GM19240 (cell line): ENCODE results near the gene STX10.

Experiments
- DNase-seq: peaks from one replicate; pipeline ENCODE4 v3.0.0; 2011; ENCODE audit warnings: low spot score; ENCODE audit not compliant: insufficient read length

Gene STX10

GRCh38 chr19:13139633-13140311, 10.4 kb downstream of the STX10 start:
- no peak for DNase-seq

DNA sequence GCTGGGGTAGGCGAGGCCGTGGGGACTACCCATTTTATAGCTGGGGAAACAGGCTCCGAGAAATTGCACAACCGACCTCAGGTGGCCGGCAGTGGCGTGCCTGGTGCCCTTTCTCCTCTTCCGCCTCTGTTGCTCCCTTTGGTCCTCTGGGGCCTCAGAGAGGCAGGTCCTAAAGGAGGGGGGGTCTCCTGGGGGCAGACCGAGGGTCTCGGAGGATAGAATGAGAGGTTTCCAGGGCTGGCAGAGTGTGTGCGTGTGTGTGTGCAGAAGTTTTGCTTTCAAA, 11.3 kb downstream of the STX10 start:
- no peak for DNase-seq

GRCh38 chr19:13138171-13138915, 11.8 kb downstream of the STX10 start:
- no peak for DNase-seq

DNA sequence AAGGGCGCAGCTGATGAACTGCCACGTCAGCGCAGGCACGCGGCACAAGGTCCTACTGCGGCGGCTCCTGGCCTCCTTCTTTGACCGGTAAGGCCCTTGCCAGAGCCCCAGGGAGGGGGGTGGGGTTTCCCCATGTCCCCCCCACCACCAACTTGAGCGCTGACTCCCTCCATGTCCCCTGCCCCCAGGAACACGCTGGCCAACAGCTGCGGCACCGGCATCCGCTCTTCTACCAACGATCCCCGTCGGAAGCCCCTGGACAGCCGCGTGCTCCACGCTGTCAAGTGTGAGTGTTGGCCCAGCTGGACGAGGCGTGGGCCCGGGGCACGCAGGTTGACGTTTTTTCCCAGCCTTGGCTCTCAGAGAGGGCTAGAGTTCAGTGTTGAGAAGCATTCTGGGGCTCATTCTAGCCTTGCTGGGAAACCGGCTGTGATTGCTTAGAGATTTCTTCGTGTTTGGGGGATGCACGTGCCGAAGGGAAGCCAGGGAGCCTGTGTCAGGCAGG, 12.8 kb downstream of the STX10 start:
- DNase-seq: no peak

DNA sequence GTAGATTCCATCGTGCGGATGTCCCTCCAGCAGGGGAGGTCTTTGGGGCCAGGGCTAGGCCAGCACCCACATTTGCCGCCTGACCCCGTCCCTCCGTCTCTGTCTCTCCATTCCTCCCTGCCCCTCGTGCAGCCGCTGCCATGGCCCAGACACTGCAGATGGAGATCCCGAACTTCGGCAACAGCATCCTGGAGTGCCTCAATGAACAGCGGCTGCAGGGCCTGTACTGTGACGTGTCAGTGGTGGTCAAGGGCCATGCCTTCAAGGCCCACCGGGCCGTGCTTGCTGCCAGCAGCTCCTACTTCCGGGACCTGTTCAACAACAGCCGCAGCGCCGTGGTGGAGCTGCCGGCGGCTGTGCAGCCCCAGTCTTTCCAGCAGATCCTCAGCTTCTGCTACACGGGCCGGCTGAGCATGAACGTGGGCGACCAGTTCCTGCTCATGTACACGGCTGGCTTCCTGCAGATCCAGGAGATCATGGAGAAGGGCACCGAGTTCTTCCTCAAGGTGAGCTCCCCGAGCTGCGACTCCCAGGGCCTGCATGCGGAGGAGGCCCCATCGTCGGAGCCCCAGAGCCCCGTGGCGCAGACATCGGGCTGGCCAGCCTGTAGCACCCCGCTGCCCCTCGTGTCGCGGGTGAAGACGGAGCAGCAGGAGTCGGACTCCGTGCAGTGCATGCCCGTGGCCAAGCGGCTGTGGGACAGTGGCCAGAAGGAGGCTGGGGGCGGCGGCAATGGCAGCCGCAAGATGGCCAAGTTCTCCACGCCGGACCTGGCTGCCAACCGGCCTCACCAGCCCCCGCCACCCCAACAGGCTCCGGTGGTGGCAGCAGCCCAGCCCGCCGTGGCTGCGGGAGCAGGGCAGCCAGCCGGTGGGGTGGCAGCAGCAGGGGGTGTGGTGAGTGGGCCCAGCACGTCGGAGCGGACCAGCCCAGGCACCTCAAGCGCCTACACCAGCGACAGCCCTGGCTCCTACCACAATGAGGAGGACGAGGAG, 14.8 kb downstream of the STX10 start:
- no peak for DNase-seq

DNA sequence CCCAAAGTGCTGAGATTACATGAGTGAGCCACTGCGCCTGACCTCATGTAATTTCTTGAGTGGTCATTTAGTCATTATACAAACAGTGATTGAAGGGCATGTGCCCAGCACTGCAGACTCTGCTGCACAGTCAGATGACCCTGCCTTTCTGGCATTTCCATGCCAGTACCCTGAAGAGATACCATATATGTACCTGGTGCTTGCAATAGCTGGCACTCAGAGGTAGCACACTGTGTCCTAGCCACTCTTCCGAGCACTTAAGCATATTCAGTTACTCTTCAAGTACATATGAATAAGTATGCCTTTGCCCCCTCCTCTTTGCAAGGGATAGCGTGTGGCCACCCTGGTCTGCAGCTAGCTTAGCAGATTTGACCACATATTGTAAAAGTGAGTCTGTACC, 15.5 kb downstream of the STX10 start:
- no peak for DNase-seq

DNA sequence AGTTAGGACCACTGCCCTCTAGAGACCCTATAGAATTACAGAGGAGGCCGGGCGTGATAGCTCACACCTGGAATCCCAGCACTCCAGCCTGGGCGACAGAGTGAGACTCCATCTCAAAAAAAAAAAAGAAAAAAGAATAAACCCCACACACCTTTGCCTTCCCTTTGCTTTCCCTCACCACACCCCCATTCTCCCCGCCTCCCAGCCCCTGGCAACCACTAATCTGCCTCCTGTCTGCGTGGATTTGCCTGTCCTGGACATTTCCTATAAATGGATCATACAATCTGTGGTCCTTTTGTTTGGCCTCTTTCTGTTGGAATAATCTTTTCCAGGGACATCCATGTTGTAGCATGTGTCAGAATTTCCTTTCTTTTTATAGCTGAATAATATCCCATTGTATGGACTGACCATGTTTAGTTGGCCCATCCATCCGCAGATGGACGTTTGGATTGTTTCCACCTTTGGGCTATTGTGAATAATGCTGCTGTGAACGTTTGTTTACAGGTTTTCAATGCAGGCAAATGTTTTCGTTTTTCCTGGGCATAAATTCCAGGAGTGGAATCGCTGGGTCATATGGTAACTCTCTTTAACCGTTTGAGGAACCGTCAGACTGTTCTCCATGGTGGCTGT, 16.8 kb downstream of the STX10 start:
- no peak for DNase-seq

DNA sequence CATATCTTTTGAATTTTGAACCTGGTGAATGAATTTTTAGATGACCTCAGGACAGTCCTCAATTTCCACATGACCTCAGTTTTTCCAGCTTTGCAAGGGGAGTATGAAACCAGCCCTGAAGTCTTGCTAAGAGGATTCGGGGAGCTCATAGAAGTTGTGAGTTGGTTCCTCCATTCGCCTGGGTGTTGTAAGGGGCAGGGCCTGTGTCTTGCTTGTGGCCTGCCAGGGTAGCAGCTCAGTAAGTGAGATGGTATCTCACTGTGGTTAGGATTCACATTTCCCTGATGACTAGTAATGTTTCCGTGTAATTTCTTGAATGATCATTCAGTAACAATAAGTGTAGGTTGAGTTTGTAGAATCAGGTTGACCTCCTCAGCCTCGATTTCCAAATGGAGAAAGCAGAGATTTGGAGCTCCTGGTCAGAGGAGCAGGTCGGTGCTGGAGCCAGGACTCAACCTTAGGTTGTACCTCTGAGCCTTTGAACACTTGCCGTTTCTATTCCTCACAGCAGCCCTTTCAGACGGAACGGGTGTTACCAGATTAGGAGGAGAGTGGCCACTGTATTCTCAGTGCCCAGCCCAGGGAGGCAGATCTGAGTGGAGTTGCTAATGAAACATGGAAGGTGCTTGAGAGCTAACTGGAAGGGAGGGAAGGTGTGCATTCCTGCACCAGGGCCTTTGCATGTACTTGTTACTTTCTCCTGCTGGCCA, 17.5 kb downstream of the STX10 start:
- no peak for DNase-seq

- no peak for DNase-seq
Measured at GRCh38 chr19:13130886-13131490, 19.2 kb downstream of the STX10 start.

DNA sequence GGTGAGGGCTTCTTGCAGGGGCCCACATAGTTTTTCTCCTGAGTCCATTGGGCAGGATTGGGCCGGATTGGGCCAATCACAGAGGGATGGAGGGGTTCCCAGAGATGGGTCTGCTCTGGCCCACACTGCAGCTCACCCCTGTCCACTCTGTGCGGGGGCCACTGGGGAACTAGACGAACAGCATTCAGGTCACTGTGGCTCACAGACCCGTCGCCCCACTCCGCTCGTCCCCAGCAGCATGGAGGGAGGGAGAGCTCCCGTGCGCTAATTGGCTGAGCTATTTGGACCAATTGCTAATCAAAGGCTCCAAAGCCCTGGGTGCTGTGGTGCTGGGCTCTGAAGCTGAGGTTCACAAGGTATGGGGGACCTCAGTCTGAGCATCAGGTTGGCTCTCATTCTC, 20.8 kb downstream of the STX10 start:
- DNase-seq: no peak

DNA sequence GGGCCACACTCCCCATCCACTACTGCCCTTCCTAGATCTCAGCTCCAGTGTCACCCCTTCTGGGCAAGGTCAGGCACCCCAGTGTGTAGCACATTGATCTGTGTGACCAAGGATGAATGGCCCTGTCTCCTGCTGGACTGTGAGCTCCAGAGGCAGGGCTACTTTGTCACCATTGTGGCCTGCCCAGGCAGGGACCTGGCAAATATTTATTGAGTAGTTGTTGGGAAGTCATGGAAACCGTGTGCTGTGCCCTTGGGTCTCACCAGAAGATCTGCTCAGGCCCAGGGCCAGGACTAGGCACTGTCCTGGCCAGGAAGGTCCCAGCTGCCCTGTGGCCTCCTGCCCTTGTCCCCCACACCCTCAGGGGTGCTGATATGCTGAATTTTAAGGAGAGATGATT, 21.6 kb downstream of the STX10 start:
- no peak for DNase-seq

- no peak for DNase-seq
Measured at GRCh38 chr19:13127811-13128575, 22.2 kb downstream of the STX10 start.

GRCh38 chr19:13127051-13127450, 23.1 kb downstream of the STX10 start:
- no peak for DNase-seq

- no peak for DNase-seq
Measured at GRCh38 chr19:13122980-13123957, 26.9 kb downstream of the STX10 start.

DNA sequence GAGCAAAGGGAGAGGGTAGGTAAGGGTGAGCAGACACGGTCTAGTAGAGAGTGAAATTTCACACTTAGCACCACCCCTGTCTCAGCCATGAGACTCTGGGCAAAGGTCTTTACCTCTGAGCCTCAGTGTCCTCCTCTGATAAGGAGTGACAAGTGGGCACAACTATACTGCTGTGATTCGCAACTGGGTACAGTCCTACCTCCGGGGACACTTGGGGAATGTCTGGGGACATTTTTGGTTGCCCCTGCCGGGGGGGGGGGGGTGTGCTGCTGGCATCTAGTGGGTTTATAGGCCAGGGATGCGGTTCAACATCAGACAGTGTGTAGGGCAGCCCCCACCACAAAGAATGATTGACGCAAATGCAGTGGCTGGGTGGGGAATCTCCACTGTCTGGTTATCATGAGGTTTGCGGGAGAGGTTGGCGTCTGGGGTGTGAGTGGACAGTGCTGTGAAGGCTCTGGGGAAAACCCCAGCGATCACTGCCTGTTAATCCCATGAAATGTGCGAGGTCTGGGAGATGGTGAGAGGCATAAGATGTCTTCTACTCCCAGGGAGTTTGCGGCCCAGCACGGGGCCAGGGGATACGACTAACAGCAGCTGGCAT, 27.8 kb downstream of the STX10 start:
- no peak for DNase-seq

DNA sequence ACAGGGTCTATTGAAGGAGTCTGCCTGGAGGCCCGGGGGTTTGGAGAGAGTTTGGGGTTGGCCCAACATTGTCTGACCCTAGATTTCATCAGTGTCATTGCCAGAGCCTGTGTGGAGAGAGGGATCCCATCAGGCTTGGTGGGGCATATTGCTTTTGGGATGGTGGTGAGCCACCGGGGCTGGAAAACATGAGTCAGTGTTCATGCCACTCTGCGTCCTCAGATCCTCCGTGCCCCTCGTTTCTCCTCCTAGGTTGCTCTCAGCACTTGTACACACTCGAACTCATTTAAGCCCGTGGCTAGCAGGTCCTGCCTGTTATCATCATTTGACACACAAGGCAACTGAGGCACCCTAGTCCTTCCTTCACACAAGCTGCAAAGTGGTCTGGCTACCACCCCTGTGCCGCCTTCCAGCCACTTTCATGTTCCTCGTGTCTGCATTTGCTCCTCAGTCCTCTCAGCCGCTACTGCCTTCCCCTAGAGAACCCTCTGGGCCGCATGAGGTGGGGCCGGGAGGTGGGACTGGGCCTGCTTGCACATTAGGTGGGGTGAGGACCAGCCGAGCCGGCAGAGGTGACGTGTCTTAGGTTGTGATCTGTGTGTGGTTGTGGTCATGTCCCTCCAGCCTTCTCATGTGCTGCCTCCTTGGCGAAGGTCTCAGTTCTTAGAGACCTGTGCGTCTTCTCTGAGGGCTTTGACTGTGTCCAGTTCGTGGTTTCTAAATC, 28.5 kb downstream of the STX10 start:
- no peak for DNase-seq

DNA sequence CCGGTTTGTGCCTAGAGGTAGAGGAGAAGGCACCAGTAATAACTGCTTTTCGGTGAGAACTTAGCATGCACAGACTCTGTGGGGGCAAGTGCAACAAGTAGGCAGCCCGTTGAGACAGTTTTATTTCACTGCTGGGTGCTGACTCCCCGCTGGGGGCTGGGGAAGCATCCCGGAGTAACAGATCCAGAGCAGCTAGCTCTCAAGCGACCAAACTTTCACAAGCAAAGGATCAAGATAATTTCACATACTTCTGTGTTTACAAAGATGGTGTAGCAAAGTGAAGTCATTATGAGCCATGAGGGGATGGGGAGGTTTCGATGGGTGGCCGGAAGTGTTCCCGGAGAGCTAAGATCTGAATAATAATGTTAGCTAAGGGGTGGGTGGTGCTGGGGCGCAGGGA, 29.4 kb downstream of the STX10 start:
- no peak for DNase-seq
